Measurements from ENCODE around the gene CACNG4. TPM values are rescaled to one million over a fixed set of nuclear protein-coding genes. Genes with fewer than 3 reads are reported as not detected.

Gene CACNG4
- polyA plus RNA-seq, 1 donor from 2014 or later: 32.9 TPM

GRCh38 chr17:67051837-67052236, 87.3 kb downstream of the CACNG4 start:
- no peaks in the 10 kb centered on the region for H3K27me3 ChIP-seq (ENCODE audit: insufficient read depth, low read depth, low read length)
- no peaks in the 10 kb centered on the region for H3K36me3 ChIP-seq (ENCODE audit: insufficient read depth, low read length)
- H3K9me2 ChIP-seq (ENCODE audit: insufficient read depth, low read length): no peaks in the 10 kb centered on the region
- H3K27ac ChIP-seq (ENCODE audit: low read length): no peak overlapping the region
- H3F3A ChIP-seq (ENCODE audit: insufficient read depth, low read length, poor library complexity, severe bottlenecking): no peaks in the 10 kb centered on the region
- peaks cover 8% of the 10 kb centered on the region for H3K9me3 ChIP-seq (ENCODE audit: low read length)
- no peaks in the 10 kb centered on the region for H3K79me2 ChIP-seq (replicated peaks; ENCODE audit: insufficient read depth, low read length)
- no peak overlapping the region for H3K4me2 ChIP-seq (ENCODE audit: low read length)
- TF ChIP-seq TAF1 (IDR thresholded peaks at IDR 0.05; ENCODE audit: low read depth) (no peak), CTCF (IDR thresholded peaks at IDR 0.05; ENCODE audit: poor library complexity, severe bottlenecking) (no peak), SMC3 (conservative IDR thresholded peaks at IDR 0.05; ENCODE audit: poor library complexity) (no peak), REST (IDR thresholded peaks at IDR 0.05; ENCODE audit: borderline replicate concordance) (no peak), MXI1 (conservative IDR thresholded peaks at IDR 0.05; ENCODE audit: poor library complexity, severe bottlenecking) (no peak), EZH2 (IDR thresholded peaks at IDR 0.05; ENCODE audit: borderline replicate concordance, insufficient read depth, low read length, poor library complexity, severe bottlenecking) (no peak), EP300 (conservative IDR thresholded peaks at IDR 0.05; ENCODE audit: poor library complexity, severe bottlenecking) (no peak), RAD21 (conservative IDR thresholded peaks at IDR 0.05) (no peak), POLR2AphosphoS5 (IDR thresholded peaks at IDR 0.05) (no peak)
- no peaks in the 10 kb centered on the region for H4K20me1 ChIP-seq (ENCODE audit: insufficient read depth)
- H3K9ac ChIP-seq (ENCODE audit: low read length): no peak overlapping the region
- H3K4me3 ChIP-seq (ENCODE audit: low read length): no peak overlapping the region
- H2AFZ ChIP-seq (ENCODE audit: low read depth, low read length): no peak overlapping the region

- no peak overlapping the region for H3K4me2 ChIP-seq (ENCODE audit: low read length)
- H3K79me2 ChIP-seq (replicated peaks; ENCODE audit: insufficient read depth, low read length): no peaks in the 10 kb centered on the region
- no peaks in the 10 kb centered on the region for H4K20me1 ChIP-seq (ENCODE audit: insufficient read depth)
- peaks cover 8% of the 10 kb centered on the region for H3K9me3 ChIP-seq (ENCODE audit: low read length)
- TF ChIP-seq CTCF (IDR thresholded peaks at IDR 0.05; ENCODE audit: poor library complexity, severe bottlenecking) (no peak), REST (IDR thresholded peaks at IDR 0.05; ENCODE audit: borderline replicate concordance) (no peak), POLR2AphosphoS5 (IDR thresholded peaks at IDR 0.05) (no peak), TAF1 (IDR thresholded peaks at IDR 0.05; ENCODE audit: low read depth) (no peak), MXI1 (conservative IDR thresholded peaks at IDR 0.05; ENCODE audit: poor library complexity, severe bottlenecking) (no peak), EZH2 (IDR thresholded peaks at IDR 0.05; ENCODE audit: borderline replicate concordance, insufficient read depth, low read length, poor library complexity, severe bottlenecking) (no peak), EP300 (conservative IDR thresholded peaks at IDR 0.05; ENCODE audit: poor library complexity, severe bottlenecking) (no peak), SMC3 (conservative IDR thresholded peaks at IDR 0.05; ENCODE audit: poor library complexity) (no peak), RAD21 (conservative IDR thresholded peaks at IDR 0.05) (no peak)
- H3K27me3 ChIP-seq (ENCODE audit: insufficient read depth, low read depth, low read length): no peaks in the 10 kb centered on the region
- H3K9ac ChIP-seq (ENCODE audit: low read length): no peak overlapping the region
- no peaks in the 10 kb centered on the region for H3F3A ChIP-seq (ENCODE audit: insufficient read depth, low read length, poor library complexity, severe bottlenecking)
- no peak overlapping the region for H3K27ac ChIP-seq (ENCODE audit: low read length)
- no peak overlapping the region for H2AFZ ChIP-seq (ENCODE audit: low read depth, low read length)
- H3K9me2 ChIP-seq (ENCODE audit: insufficient read depth, low read length): no peaks in the 10 kb centered on the region
- H3K4me3 ChIP-seq (ENCODE audit: low read length): no peak overlapping the region
- no peaks in the 10 kb centered on the region for H3K36me3 ChIP-seq (ENCODE audit: insufficient read depth, low read length)
Observed at GRCh38 chr17:67052720-67053437, 88.4 kb downstream of the CACNG4 start.

Measured in neural cell (in vitro differentiated cells).